HepG2 (cell line): ENCODE data around the gene RMI2. TPM values are rescaled to one million over a fixed set of nuclear protein-coding genes. Genes with fewer than 3 reads are reported as not detected.

Source experiments
- ARID3A ChIP-seq: IDR thresholded peaks from 2 replicates; pipeline ENCODE4 v1.6.1; 2012; ENCODE audit warnings: low read depth, low read length, improper control_type of control experiment
- CREB3 ChIP-seq: sonication (generic); formaldehyde crosslinking; IDR thresholded peaks from 2 replicates; pipeline ENCODE4 v1.5.0; 2020; ENCODE audit warnings: missing genetic modification reagents
- ETV5 ChIP-seq: IDR thresholded peaks from 2 replicates; pipeline ENCODE4 v1.6.1; 2018; ENCODE audit warnings: missing biosample characterization, missing genetic modification reagents, inconsistent platforms, borderline replicate concordance
- HNF4G ChIP-seq, 2 experiments: sonication (generic) in 1 of 2; formaldehyde crosslinking in 1 of 2; IDR thresholded peaks; 2 replicates each; pipeline versions ENCODE4 v1.4.0 to v1.6.1; 2011 to 2020; ENCODE audit warnings: borderline replicate concordance in 2 of 2, low read depth in 2 of 2, mild to moderate bottlenecking in 2 of 2, low read length in 1 of 2, missing genetic modification reagents in 1 of 2, moderate library complexity in 1 of 2
- LCORL ChIP-seq, 2 experiments: fragments of 450-650 bp in 1 of 2; sonication (generic) in 1 of 2; formaldehyde crosslinking in 1 of 2; IDR thresholded peaks; 2 replicates each; pipeline versions ENCODE4 v1.5.0 to v1.6.1; 2017 to 2020; ENCODE audit warnings: antibody characterized with exemption in 1 of 2, missing genetic modification reagents in 1 of 2
- MAFG ChIP-seq: sonication (generic); formaldehyde crosslinking; IDR thresholded peaks from 2 replicates; pipeline ENCODE4 v1.5.1; 2020; ENCODE audit warnings: mild to moderate bottlenecking, missing genetic modification reagents
- NR0B2 ChIP-seq: sonication (generic); formaldehyde crosslinking; IDR thresholded peaks from 2 replicates; pipeline ENCODE4 v1.4.0; 2020; ENCODE audit warnings: mild to moderate bottlenecking, missing genetic modification reagents
- POLR2G ChIP-seq: fragments of 200-400 bp; formaldehyde crosslinking; IDR thresholded peaks from 2 replicates; pipeline ENCODE4 v1.6.1; 2018; ENCODE audit warnings: mild to moderate bottlenecking, low read depth, low read length, moderate library complexity
- RFX3 ChIP-seq: IDR thresholded peaks from 2 replicates; pipeline ENCODE4 v1.6.1; 2016; ENCODE audit warnings: missing biosample characterization, missing genetic modification reagents
- SOX5 ChIP-seq: IDR thresholded peaks from 2 replicates; pipeline ENCODE4 v1.6.1; 2016; ENCODE audit warnings: borderline replicate concordance
- SRF ChIP-seq: IDR thresholded peaks from 2 replicates; pipeline ENCODE4 v1.6.1; 2011; ENCODE audit warnings: mild to moderate bottlenecking, low read depth, low read length, moderate library complexity
- THAP11 ChIP-seq: IDR thresholded peaks from 2 replicates; pipeline ENCODE4 v1.6.1; 2016; ENCODE audit warnings: missing biosample characterization, missing genetic modification reagents
- WIZ ChIP-seq: sonication (generic); formaldehyde crosslinking; IDR thresholded peaks from 2 replicates; pipeline ENCODE4 v1.5.1; 2020; ENCODE audit warnings: mild to moderate bottlenecking, missing genetic modification reagents
- ZBTB14 ChIP-seq: sonication (generic); formaldehyde crosslinking; IDR thresholded peaks from 2 replicates; pipeline ENCODE4 v1.4.0; 2020; ENCODE audit warnings: missing genetic modification reagents
- ZBTB44 ChIP-seq: sonication (generic); formaldehyde crosslinking; IDR thresholded peaks from 2 replicates; pipeline ENCODE4 v1.4.0; 2020; ENCODE audit warnings: missing genetic modification reagents
- ZNF18 ChIP-seq: sonication (generic); formaldehyde crosslinking; IDR thresholded peaks from 2 replicates; pipeline ENCODE4 v1.8.0; 2022; ENCODE audit warnings: mild to moderate bottlenecking, missing genetic modification reagents; ENCODE audit not compliant: insufficient replicate concordance
- ZNF225 ChIP-seq: sonication (generic); formaldehyde crosslinking; IDR thresholded peaks from 2 replicates; pipeline ENCODE4 v1.4.0; 2020; ENCODE audit warnings: mild to moderate bottlenecking, missing genetic modification reagents
- ZNF263 ChIP-seq: sonication (generic); formaldehyde crosslinking; IDR thresholded peaks from 2 replicates; pipeline ENCODE4 v1.4.0; 2020; ENCODE audit warnings: missing genetic modification reagents
- ZNF496 ChIP-seq: sonication (generic); formaldehyde crosslinking; IDR thresholded peaks from 2 replicates; pipeline ENCODE4 v1.8.1; 2023; ENCODE audit warnings: mild to moderate bottlenecking, moderate library complexity, missing genetic modification reagents; ENCODE audit not compliant: insufficient replicate concordance
- ZNF558 ChIP-seq: sonication (generic); formaldehyde crosslinking; IDR thresholded peaks from 2 replicates; pipeline ENCODE4 v1.9.0; 2022; ENCODE audit warnings: mild to moderate bottlenecking, missing genetic modification reagents, borderline replicate concordance
- ZNF816 ChIP-seq: sonication (generic); formaldehyde crosslinking; IDR thresholded peaks from 2 replicates; pipeline ENCODE4 v1.8.0; 2022; ENCODE audit warnings: missing genetic modification reagents, mild to moderate bottlenecking, borderline replicate concordance
- polyA plus RNA-seq, 8 experiments: library from polyadenylated mRNA; depleted of rRNA in 3 of 8; stranded (reverse) in 7 of 8; unstranded in 1 of 8; fragments of >200 nt; fragmentation: Illumina TruSeq in 4 of 8; extraction: Trizol in 4 of 8; gene quantifications; 2 replicates each; pipeline versions ENCODE4 v1.2.1 to v1.2.3, GENCODE V29; 2011 to 2016; ENCODE audit warnings: low read depth in 4 of 8, missing spikeins in 1 of 8, mixed read lengths in 1 of 8; ENCODE audit not compliant: insufficient read depth in 1 of 8
- total RNA-seq, 5 experiments: library from RNA; depleted of rRNA; stranded (reverse); fragments of >200 nt; fragmentation: Illumina TruSeq; extraction: Trizol; gene quantifications; 2 replicates each; pipeline ENCODE4 v1.2.3, GENCODE V29; 2016; ENCODE audit warnings: low read depth in 1 of 5

RMI2 gene
- total and polyA plus RNA-seq, 2 of the 13 experiments (the other 11 are each of a cell fraction or from before 2014, with no cell fraction given) = 24.5 to 55.7 TPM

GRCh38 chr16:11309895-11310633 lies 35.2 kb upstream of the RMI2 start (continued):
- TF ChIP-seq HNF4G (IDR thresholded peaks at IDR 0.05; ENCODE audit: borderline replicate concordance, low read depth, low read length) = peak; percentile 16; the same call in 1 of the 2 replicates
- TF ChIP-seq HNF4G (CRISPR knock-in tag; IDR thresholded peaks at IDR 0.05; ENCODE audit: borderline replicate concordance, low read depth) = peak; percentile 81
- TF ChIP-seq ZNF263 (CRISPR knock-in tag) = peak; percentile 67; the same call in 1 of the 2 replicates
- peak; percentile 68; the same call in 1 of the 2 replicates for TF ChIP-seq ETV5 (CRISPR knock-in tag)
- TF ChIP-seq RFX3 (CRISPR knock-in tag) = peak; percentile 55; the same call in 1 of the 2 replicates
- TF ChIP-seq ZNF225 (CRISPR knock-in tag) = no peak
- no peak for TF ChIP-seq ZBTB44 (CRISPR knock-in tag)
- TF ChIP-seq SRF = no peak
- TF ChIP-seq WIZ = peak; percentile 77
- no peak for TF ChIP-seq ZNF558 (CRISPR knock-in tag)
- TF ChIP-seq THAP11 (CRISPR knock-in tag) = no peak
- peak; percentile 97 for TF ChIP-seq SOX5 (CRISPR knock-in tag)
- TF ChIP-seq ARID3A = peak; percentile 72; the same call in 1 of the 2 replicates
- TF ChIP-seq ZNF18 (CRISPR knock-in tag) = peak; percentile 100
- peak; percentile 95; the same call in 1 of the 2 replicates for TF ChIP-seq ZNF816 (CRISPR knock-in tag)
- TF ChIP-seq MAFG (CRISPR knock-in tag) = no peak
- no peak for TF ChIP-seq ZBTB14 (CRISPR knock-in tag)
- no peak for TF ChIP-seq NR0B2 (CRISPR knock-in tag)
- TF ChIP-seq ZNF496 (CRISPR knock-in tag) = no peak
- TF ChIP-seq CREB3 (CRISPR knock-in tag) = no peak
- no peak for TF ChIP-seq POLR2G
- peak; percentile 63 for TF ChIP-seq LCORL (IDR thresholded peaks at IDR 0.05)
- peak; percentile 91 for TF ChIP-seq LCORL (CRISPR knock-in tag; IDR thresholded peaks at IDR 0.05)
